NCI-H128 (cell line): Measurements from ENCODE around the gene PLA2G5.

Source experiments
- DNase-seq: peaks from one replicate; lab custom pipeline; 2025; ENCODE audit not compliant: unreplicated experiment; lab: John Stamatoyannopoulos, UW

Gene PLA2G5

DNA sequence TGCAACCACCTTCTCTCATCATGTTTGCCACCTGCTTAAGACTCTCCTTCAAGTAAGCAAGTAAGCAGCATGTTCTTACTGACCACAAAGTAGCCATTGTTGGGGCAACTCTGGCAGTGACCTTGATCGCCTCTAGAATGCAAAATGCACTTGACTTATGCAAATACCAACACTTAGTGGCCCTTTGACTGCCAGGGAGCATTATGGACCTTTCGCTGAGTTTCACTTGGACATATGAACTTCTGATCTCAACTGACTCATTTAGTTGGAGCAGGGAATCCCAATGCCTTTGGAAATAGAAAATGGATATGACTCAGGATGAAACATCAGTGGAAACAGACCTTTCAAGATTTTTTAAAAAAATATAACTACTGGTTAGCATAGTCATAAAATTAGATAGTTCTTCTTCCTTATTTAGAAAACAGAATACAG lies 6.1 kb upstream of the PLA2G5 start:
- no peak for DNase-seq

DNA sequence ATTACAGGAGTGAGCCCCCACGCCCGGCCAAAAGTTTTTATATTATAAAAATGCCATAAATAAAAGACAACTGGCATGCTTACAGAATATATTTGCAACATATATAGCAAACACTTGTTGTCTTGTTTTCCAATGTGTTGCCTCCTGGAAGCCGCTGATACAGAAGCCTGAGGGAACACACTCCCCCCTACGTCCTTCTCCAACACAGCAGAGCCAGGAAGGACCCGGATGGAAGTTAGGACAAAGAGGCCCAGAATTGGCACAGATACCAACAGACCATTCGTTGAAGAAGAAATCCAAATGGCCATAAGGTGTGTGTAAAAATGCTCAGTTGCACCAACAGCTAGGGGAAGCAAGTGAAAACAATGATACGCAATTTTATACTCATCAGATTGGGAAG lies 1.3 kb upstream of the PLA2G5 start:
- no peak for DNase-seq

DNA sequence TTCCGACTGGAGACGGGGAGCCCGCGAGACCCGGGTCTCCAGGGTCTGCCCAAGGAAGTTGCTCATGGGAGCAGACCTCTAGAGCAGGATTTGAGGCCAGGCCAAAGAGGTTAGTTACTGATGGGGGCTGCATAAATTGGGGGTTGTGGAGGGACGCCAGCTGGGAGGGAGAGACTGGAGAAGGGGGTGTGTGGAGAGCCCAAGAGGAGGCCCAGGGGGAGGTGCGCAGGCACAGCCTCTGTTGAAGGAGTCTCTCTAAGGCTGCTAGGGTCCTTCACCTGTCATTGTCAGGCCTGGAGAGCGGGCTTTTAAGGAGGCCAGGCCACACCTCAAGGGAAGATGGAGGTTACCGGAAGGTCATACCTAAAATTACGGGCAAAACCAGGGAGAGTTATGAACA lies 363 bp downstream of the PLA2G5 start:
- DNase-seq = no peak

DNA sequence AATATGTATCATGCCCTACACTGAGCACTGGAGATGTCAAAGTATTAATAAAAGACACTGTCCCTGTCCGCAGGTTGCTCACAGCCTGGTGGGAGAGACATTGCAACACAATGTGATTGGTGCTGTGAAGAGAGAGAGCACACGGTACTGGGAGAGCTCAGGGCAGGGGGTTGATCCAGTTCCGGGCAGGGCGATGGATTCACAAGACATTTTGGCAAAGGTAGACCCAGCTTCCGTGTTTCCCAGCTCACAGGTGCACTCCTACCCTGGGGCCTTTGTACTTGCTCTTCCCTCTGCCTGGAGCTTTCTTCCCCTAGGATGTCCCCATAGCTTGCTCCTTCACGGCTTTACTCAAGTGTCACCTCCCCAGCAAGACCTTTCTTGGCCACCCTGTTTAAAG lies 1.4 kb downstream of the PLA2G5 start:
- DNase-seq = no peak

DNA sequence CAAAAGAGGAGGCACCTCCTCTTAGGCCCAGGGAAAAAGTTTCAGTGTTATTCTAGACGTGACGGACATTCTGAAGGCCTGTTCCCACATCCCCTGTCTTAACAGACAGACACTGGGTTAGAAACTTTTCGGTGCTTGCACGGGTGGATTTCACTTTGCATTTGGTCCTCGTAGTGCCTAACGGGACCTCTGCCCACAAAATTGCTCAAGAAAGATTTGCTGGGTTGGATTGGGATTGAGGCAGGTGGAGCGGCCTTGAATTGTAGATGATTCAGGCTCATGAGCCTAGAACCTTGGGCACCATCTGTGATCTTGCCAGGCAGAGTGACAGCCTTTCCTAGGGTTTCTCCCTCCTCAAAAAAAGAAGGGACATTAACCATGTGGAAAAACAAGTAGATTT lies 2.8 kb downstream of the PLA2G5 start:
- DNase-seq = no peak

DNA sequence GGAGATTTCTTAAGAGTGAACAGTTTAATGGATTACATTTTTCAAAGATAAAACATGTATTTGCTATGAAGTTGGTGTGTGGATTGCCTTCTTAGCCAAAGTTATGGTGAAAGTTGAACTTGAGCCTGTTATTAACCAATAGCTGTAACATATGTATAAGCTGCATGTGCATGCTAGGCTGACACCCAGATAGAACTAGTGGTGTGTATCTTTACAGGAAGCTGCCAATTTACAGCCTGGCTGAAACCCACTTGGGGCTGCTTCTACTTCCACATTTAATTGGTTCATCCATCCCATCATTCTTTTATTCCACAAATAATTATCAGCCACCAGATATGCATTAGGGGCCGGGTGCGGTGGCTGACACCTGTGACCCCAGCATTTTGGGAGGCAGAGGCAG lies 3.3 kb downstream of the PLA2G5 start:
- no peak for DNase-seq

DNA sequence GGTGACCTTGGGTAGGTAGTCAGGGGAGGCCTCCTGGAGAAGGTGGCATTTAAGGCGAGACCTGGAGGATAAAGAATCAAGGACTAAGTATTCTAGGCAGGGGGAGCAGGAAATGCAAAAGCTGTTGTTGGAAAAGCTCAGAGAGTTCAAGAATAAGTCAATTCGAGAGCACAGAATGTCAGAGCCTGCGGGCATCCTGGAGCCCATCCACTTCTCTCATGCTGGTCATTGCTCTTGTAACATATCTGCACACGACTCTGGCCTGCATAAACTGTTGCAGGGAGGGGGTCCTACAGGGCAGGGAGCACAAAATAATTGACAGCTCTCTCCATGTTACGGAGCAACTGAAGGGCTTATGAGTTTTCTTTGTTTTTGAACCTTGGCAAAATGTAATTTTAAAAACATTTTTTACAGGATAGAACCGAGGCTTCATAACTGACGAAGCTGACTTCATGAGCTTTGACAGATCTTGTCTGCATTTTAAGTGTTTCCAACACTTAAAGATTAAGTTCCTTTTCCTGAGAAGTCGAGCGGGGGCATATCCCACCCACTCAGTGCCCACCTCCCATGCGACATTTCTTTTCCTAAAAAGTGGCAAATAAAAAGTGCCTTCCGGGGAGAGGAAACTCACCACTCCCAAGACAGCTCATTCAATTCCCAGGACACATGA lies 4.2 kb downstream of the PLA2G5 start:
- no peak for DNase-seq

DNA sequence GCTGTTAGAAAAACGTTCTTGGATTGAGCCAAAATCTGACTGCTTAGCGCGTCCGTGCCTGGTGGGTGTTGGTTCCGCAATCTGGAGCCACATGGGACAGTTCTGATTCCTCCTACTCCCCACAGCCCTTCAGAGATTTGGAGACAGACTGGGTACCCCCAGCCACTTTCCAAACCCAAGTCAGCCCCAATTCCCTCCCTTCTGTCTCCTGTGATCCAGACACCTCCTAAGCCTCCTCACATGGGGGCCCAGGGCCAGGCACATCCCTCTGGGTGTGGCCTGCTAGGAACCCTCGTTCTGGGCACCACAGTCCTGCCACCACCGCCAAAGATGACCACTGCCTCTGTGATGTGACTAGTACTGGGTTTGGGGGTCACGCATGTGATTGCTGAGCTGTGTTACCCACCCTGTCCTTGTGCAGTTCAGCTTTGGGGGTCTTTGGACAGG lies 4.8 kb downstream of the PLA2G5 start:
- no peak for DNase-seq

DNA sequence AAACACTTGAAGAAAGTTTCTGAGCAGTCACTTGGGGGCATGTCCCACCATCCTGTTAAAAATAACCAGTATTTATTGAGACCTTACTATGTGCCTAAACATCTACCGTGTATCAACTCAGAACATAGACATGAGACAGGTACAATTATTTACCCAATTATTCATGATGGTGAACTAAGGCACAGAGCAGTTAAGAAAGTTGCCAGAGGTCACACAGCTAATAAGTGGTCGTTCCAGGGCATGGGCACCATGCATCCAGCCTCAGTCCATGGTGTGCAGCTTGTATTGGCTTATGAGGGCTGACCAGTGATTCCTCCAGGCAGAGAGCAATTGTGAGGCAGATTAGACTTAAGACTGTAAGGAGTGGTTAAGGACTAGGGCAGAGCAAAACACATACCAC lies 5.4 kb downstream of the PLA2G5 start:
- DNase-seq = no peak

DNA sequence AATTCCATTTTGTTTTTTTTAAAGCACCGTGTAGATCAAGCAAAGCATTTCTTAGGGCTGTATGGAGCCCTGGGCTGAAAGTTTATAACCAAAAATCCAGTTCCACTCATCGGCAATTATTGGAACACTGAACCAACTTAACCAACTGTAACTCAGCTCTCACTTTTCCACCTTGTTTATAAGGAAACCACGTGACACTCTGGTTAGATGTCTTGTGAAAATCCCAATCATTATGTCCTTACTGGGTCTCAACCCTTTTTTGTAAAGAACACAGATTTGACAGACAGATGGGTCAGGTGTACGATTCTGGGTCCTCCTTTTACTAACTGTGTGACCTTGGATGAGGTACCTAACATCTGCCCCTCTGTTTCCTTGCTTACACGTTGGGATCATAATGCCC lies 6.2 kb downstream of the PLA2G5 start:
- DNase-seq = no peak

DNA sequence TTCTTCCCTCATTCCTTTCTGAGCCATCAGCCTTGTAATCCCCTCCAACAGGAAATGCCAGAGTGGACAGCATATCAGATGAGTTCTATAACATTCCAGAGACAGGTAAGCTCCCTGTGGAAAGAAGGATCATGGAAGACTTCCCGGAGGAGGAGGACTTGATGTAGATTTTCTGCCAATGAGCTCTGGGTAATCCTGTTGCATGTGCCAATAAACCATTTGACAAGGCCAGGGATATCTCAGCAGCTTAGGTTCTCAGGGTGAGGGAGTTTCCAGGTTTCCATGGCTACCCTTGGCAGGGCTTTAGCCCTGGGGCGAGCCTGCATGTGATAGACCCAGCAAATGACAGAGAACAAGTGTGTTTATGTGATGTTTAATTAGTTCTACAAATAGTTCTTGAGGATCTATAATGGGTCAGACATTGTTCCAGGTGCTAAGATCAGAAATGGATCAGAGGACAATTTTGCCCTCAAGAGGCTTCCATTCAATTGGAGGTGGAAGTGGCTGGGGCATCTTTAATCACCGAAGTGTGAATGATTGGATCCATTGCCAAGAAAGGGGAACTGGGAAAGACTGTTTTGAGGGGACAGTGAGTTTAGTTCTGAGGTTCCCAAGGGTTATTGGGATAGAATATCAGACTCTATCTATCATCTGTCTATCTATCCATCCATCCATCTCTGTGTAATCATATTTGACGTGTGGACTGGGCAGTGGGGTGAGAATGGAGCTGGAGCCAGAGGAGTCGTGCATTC lies 6.9 kb downstream of the PLA2G5 start:
- no peak for DNase-seq

DNA sequence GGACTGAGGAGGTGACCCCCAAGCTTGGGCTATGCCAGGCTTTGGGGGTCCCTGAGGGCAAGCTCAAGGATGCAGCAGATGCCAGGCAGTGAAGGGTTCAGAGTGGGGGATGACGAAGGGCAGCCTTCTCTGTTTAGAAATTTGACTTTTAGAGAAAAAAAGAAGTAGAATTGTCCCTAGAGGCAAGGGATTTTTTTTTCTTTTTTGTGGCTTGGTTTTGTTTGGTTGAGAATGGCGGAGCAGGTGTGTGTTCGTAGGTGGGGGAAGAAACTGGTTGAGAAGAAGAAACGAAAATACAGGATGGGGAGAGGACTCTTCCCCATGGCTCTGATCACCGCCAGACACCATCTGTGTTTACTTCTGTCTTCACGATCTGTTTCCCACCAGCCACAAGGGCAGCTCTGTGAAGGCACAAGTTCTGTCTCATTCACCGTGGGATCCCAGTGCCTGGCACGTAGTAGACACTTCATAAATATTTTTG lies 8.2 kb downstream of the PLA2G5 start:
- no peak for DNase-seq

DNA sequence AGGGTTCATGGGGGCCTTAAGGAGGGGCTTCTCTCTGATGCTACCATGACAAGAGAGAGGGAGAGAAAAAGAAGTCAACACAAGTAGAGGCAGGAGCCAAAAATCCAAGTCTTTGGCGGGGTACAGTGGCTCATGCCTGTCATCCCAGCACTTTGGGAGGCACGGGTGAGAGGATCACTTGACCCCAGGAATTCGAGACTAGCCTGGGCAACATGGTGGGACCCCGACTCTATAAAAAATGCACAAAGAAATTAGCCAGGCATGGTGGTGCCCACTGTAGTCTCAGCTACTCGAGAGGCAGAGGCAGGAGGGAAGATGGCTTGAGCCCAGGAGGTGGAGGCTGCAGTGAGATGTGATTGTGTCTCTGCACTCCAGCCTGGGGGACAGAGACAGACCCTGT lies 8.7 kb downstream of the PLA2G5 start:
- no peak for DNase-seq

DNA sequence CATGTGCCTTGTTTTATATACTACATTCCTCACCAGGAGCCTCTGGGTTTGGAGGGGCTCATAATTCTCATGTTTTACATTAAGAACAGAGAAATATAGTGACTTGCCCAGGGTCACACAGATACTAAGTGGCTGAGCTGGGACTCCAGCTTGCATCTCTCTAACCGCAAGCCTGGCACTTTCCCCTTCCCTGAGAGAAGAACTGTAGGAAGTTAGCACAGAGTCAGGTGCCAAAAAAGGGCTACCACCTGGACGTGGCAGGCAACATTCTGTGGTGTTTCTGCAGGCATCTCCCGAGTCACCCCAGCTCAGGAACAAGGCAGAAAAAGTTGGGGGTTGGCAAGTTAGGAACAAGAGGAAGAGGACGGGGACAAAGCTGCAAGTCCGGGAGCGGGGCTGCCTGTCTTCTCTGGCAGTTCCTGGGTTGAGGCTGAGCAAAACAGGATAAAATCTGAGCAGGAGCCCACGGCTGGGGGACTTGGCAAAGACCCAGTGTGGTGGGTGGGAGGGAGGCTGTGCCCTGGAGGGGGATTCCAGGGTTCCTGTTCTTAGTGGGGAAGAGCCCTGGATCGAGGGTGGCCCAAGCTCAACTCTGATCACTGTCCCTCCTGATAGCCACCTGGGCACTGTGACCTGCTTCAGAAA lies 9.8 kb downstream of the PLA2G5 start:
- no peak for DNase-seq

DNA sequence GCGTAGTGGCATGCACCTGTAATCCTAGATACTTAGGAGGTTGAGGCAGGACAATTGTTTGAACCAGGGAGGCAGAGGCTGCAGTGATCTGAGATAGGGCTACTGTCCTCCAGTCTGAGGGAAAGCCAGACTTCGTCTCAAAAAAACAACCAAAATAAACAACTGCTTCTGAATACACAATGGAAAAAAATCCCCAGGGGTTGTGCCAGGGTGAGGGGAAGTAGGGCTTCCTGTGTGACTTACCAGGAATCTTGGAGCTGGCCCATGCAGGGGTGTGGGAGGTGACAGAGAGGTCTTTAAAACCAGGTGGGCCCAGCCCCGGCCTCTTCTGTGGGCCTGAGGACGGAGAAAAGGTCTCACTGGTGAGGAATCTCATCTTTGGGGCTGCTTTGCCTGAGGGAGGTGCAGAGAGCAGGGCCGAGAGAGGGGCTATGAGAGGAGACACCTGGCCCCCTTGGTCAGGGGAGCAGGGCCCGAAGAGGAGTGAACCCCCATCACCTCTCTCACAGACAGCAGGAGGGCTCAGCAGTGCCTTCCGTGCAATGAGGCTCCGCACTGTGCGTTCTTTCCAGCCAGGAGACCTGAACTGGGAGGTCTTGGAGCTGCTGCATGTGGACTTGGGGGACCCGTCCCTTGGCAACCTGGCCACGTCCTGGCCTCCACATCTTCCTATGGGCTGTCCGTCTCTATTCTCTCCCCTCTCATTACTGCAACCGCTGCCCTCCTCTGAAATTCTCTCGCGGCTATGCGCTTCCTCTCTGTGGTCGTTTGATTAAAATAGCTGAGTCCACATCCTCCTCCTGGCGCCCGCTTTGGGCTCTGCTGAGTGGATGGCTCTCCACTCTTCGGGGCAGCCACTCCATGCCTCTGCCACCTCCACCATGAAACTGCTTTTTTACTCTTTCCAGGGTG lies 10.7 kb downstream of the PLA2G5 start:
- no peak for DNase-seq

DNA sequence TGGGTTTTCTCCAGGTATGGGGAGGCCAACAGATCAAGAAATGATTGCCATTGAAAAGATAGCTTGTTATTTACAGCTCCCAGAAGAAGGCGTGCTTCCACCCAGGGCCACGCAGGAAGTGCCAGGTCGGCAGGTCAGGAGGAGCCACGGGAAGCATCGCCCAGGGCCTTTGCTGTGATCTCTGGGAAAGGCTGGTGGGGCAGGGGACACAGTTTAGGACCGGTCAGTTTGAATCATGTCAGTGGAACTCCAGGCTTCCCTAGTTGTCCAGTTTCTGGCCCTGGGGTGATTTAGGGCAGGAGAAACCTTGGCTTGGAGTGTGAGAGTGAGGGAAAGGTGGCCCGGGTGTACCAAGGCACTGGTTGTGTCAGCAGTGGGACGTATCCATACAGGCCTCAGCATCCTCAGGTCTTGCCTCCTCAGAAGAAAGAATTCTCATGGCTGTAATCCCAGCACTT lies 11.4 kb downstream of the PLA2G5 start:
- no peak for DNase-seq

DNA sequence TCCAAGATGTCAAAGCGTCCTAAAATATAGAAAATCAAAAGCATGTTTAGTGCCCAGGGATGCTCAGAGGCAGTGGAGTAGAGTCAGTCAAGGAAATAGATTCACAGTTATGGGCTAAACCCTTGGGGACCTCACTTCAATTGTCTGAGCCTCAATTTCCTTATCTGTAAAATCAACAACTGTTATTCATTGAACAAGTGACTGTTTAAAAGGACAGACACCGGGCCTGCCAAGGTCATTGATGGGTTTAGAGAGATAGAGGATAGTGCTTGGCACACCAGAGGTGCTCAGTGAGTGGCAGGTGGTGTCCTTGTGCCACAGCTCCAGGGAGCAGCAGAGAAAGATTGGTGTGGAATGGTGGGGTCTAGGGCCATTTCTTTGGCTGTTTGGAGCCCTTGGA lies 12.8 kb downstream of the PLA2G5 start:
- DNase-seq = no peak

DNA sequence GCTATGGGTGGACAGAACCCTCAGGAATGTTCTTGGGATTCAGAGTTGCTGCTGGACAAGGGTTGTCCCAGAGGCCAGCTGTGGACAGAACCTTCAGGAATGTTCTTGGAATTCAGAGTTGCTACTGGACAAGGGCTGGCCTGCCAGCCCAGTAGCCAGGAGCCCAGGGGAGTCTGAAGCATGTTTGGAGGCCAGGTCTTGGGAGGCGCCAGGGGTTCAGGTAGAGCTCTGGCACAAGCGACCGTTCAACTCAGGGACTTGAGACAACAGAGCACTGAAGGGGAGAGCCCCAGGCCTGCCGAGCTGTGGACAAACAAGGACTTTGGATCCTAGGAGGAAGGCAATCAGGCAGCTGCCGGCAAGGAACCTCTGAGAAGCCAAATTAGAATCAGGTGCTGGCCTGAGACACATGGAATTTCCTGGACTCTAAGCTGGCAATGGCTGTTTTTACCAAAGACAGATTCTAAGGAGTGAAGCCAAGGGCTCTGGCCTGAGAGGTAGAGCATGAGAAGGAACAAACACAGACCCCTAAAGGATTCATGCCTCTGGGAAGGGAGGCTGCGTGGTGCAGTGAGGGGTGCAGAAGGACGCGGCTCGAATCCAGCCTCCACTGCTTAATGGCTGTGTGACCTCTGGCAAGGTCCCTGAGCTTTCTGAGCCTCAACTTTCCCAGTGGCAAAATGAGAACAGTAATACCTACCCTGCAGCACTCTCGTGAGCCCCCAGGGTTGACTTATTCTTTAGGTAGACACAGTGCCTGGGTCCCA lies 13.4 kb downstream of the PLA2G5 start:
- DNase-seq = no peak

DNA sequence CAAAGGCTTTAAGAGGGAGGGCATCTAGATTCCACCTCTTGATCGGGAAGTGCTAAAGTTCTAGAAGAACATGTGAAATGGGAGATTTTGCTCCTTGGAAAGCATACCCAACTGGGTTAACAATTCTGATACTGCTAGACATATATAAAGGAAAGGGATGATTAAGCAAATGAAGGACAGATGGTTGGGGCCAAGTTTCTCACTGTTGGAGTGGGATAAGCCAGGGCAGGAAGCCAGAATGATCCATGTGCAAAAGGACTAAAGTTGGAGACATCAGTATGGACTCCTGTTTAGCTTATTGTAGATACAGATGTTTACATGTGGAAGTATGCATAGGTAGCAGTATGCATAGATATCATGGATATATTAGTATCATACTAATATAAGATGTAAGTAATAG lies 16.8 kb downstream of the PLA2G5 start:
- DNase-seq = no peak

DNA sequence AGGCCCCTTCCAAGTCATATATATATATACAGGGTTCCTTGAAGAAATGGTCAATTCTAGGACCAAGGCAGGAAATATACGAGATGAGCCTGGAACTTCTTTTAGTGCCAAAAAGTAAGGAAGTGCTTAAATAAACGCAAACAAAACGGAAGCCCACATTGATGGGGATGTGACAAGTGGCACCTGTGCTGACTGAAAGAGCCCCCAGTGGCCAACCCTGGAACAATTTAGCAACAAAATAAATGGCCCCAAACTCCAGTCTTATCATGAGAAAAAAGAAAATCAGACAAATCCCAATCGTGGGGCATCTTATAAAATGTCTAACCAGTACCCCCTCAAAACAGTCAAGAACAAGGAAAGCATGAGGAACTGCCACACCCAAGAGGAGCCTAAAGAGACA lies 17.7 kb downstream of the PLA2G5 start:
- DNase-seq = no peak
